ENCODE results near the gene FANCG. TPM values are rescaled to one million over a fixed set of nuclear protein-coding genes. Genes with fewer than 3 reads are reported as not detected.

FANCG gene
- total and polyA plus RNA-seq, 2 of the 8 experiments (the other 6 are each of a cell fraction or from before 2014, with no cell fraction given) = 66.6 to 87.1 TPM

DNA sequence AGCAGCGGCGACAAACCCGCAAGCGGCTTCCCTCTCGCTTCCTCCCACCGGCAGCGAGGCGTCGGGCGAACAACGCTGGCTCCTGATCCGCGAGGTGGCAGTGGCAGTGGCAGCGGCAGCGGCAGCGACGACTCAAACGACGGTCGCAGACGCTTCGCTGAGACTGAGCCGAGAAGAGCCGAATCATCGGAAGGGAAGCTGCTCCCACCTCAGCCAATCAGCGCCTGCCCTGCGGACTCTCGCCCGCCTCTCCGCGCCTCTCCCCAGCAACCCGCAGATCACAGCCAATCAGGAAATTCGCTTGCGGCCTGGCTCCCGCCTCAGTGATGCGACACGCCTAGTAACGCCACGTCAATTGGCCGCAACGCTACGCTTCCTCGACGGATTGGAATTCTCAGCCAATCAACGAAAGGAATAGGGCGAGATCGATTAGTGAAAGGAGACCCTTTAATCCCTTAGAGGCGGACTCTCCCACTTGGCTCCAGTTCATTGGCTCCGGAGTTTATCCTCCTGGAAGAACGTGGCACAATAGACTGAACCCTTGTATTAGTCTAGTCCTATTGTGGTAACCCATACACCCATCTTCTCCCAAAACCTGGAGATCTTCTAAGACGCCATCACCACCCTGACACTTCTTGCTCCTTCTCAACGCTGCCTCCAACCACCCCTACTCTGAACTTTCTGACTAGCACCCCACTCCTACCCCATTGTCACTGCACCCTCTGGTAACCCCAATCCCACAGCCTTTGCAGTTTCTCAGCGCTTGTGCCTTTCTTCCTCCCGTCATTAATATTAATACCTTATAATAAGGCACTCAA is 7.1 kb downstream of the FANCG start, which contains the start of gene VCP (continued):
- TF ChIP-seq CHD2 (IDR thresholded peaks at IDR 0.05; ENCODE audit: low read length) (peak; percentile 85), TAF7 (optimal IDR thresholded peaks at IDR 0.05; ENCODE audit: borderline replicate concordance, low read depth, low read length) (peak; percentile 89), RBBP5 (IDR thresholded peaks at IDR 0.05; ENCODE audit: borderline replicate concordance, low read depth, low read length) (no peak), EP300 (IDR thresholded peaks at IDR 0.05; ENCODE audit: borderline replicate concordance in 1 of 2, low read depth in 2 of 2, low read length in 2 of 2) (no peak), NANOG (IDR thresholded peaks at IDR 0.05; ENCODE audit: insufficient read depth, low read depth, low read length, poor library complexity, severe bottlenecking) (peak; percentile 50), BACH1 (IDR thresholded peaks at IDR 0.05; ENCODE audit: low read length) (no peak), PHF8 (conservative IDR thresholded peaks at IDR 0.05; ENCODE audit: low read depth, low read length) (peak; percentile 8; the same call in 1 of the 2 replicates), YY1 (IDR thresholded peaks at IDR 0.05; ENCODE audit: low read depth, low read length) (no peak), RXRA (IDR thresholded peaks at IDR 0.05; ENCODE audit: insufficient read depth, low read depth, low read length) (no peak), POU5F1 (IDR thresholded peaks at IDR 0.05; ENCODE audit: low read depth, low read length) (no peak), CREB1 (IDR thresholded peaks at IDR 0.05) (peak; percentile 96), NRF1 (IDR thresholded peaks at IDR 0.05; ENCODE audit: low read depth, low read length) (no peak), CTBP2 (IDR thresholded peaks at IDR 0.05; ENCODE audit: borderline replicate concordance, insufficient read depth, insufficient read length, low read length) (no peak), JUN (IDR thresholded peaks at IDR 0.05; ENCODE audit: low read depth, low read length) (no peak), KDM1A (IDR thresholded peaks at IDR 0.05; ENCODE audit: borderline replicate concordance, low read length) (no peak)
- TF ChIP-seq, protein P1, sequence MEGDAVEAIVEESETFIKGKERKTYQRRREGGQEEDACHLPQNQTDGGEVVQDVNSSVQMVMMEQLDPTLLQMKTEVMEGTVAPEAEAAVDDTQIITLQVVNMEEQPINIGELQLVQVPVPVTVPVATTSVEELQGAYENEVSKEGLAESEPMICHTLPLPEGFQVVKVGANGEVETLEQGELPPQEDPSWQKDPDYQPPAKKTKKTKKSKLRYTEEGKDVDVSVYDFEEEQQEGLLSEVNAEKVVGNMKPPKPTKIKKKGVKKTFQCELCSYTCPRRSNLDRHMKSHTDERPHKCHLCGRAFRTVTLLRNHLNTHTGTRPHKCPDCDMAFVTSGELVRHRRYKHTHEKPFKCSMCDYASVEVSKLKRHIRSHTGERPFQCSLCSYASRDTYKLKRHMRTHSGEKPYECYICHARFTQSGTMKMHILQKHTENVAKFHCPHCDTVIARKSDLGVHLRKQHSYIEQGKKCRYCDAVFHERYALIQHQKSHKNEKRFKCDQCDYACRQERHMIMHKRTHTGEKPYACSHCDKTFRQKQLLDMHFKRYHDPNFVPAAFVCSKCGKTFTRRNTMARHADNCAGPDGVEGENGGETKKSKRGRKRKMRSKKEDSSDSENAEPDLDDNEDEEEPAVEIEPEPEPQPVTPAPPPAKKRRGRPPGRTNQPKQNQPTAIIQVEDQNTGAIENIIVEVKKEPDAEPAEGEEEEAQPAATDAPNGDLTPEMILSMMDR (IDR thresholded peaks at IDR 0.05; ENCODE audit: control extremely low read depth in 1 of 3, insufficient read depth in 1 of 3, low read depth in 1 of 3, low read length in 3 of 3) = no peak
- TF ChIP-seq, protein P2, sequence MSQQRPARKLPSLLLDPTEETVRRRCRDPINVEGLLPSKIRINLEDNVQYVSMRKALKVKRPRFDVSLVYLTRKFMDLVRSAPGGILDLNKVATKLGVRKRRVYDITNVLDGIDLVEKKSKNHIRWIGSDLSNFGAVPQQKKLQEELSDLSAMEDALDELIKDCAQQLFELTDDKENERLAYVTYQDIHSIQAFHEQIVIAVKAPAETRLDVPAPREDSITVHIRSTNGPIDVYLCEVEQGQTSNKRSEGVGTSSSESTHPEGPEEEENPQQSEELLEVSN (IDR thresholded peaks at IDR 0.05) = no peak
- TF ChIP-seq, protein P3, sequence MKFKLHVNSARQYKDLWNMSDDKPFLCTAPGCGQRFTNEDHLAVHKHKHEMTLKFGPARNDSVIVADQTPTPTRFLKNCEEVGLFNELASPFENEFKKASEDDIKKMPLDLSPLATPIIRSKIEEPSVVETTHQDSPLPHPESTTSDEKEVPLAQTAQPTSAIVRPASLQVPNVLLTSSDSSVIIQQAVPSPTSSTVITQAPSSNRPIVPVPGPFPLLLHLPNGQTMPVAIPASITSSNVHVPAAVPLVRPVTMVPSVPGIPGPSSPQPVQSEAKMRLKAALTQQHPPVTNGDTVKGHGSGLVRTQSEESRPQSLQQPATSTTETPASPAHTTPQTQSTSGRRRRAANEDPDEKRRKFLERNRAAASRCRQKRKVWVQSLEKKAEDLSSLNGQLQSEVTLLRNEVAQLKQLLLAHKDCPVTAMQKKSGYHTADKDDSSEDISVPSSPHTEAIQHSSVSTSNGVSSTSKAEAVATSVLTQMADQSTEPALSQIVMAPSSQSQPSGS (IDR thresholded peaks at IDR 0.05; ENCODE audit: low read length) = no peak

Data from H1 (cell line).